HG02623 (cell line): Measurements from ENCODE around the gene TRAPPC10.
A peak's percentile ranks its signal among the peaks of the same experiment; 100 is the strongest.

Source experiments
- ATAC-seq: cut with Tn5 transposase; IDR thresholded peaks from one replicate; pipeline ENCODE4 v1.9.1; 2021; ENCODE audit warnings: moderate library complexity; ENCODE audit not compliant: unreplicated experiment

Gene TRAPPC10

GRCh38 chr21:44011579-44012473 is at the start of gene TRAPPC10:
Gene TRAPPC10, plus strand, starts transcription at chr21:44012309. Its CDS starts 185 bp downstream, at chr21:44012494.
- peak; percentile 53 for ATAC-seq

GRCh38 chr21:43965911-43966585 is 46.1 kb upstream of the TRAPPC10 start:
- no peak for ATAC-seq

GRCh38 chr21:43966946-43967512 is 45.1 kb upstream of the TRAPPC10 start:
- ATAC-seq: no peak

- no peak for ATAC-seq
Observed at GRCh38 chr21:43967981-43968380, 44.1 kb upstream of the TRAPPC10 start.

- no peak for ATAC-seq
Observed at GRCh38 chr21:43968410-43969114, 43.5 kb upstream of the TRAPPC10 start.

- no peak for ATAC-seq
Observed at GRCh38 chr21:43969115-43969444, 43.0 kb upstream of the TRAPPC10 start.

GRCh38 chr21:43970551-43970950 is 41.6 kb upstream of the TRAPPC10 start:
- no peak for ATAC-seq

GRCh38 chr21:43971201-43971991 is 40.7 kb upstream of the TRAPPC10 start:
- ATAC-seq: no peak

GRCh38 chr21:43971992-43972255 is 40.2 kb upstream of the TRAPPC10 start:
- ATAC-seq: no peak

- ATAC-seq: no peak
Observed at GRCh38 chr21:43972850-43973633, 39.1 kb upstream of the TRAPPC10 start.

- ATAC-seq: no peak
Observed at GRCh38 chr21:43973634-43973955, 38.5 kb upstream of the TRAPPC10 start.

- no peak for ATAC-seq
Observed at GRCh38 chr21:43974791-43975468, 37.2 kb upstream of the TRAPPC10 start.

GRCh38 chr21:43975469-43976098 is 36.5 kb upstream of the TRAPPC10 start:
- no peak for ATAC-seq

- no peak for ATAC-seq
Observed at GRCh38 chr21:43976661-43977060, 35.4 kb upstream of the TRAPPC10 start.

GRCh38 chr21:43978060-43978459 is 34.0 kb upstream of the TRAPPC10 start:
- ATAC-seq: no peak

GRCh38 chr21:43979654-43980053 is 32.5 kb upstream of the TRAPPC10 start:
- ATAC-seq: no peak

- no peak for ATAC-seq
Observed at GRCh38 chr21:43981151-43981870, 30.8 kb upstream of the TRAPPC10 start.

GRCh38 chr21:43981871-43982210 is 30.3 kb upstream of the TRAPPC10 start:
- ATAC-seq: no peak
